Fibroblast of skin of back (primary cell): ENCODE measurements around the gene TRRAP.
A peak's percentile ranks its signal among the peaks of the same experiment; 100 is the strongest.
"Not testable (repeated sequence)": the region's sequence is repeated elsewhere in the genome, so short reads cannot be mapped to it uniquely, and the experiment has no call there.

Experiments used
- DNase-seq: peaks from one replicate; pipeline ENCODE4 v3.0.0-alpha.2; 2013

TRRAP gene

DNA sequence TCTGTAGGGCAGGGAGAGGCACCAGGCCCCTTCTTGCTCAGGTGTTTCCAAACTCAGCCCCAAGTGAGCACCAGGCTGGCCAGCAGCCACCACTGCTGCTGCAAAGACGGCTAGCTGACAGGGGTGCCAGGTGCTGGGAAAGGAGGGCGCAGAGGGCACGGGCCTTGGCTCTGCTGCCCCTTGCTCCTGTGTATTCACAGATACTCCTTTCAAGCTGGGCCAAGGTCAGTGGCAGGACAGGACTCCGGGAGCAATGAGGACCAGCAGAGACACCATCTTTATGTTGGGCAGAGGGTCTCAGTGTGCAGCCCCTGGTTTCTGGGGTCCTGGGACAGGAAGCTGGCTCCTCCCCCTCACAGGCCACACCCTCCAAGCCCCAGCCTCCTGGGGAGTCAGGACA, 155.4 kb downstream of the TRRAP start:
- no peak for DNase-seq

DNA sequence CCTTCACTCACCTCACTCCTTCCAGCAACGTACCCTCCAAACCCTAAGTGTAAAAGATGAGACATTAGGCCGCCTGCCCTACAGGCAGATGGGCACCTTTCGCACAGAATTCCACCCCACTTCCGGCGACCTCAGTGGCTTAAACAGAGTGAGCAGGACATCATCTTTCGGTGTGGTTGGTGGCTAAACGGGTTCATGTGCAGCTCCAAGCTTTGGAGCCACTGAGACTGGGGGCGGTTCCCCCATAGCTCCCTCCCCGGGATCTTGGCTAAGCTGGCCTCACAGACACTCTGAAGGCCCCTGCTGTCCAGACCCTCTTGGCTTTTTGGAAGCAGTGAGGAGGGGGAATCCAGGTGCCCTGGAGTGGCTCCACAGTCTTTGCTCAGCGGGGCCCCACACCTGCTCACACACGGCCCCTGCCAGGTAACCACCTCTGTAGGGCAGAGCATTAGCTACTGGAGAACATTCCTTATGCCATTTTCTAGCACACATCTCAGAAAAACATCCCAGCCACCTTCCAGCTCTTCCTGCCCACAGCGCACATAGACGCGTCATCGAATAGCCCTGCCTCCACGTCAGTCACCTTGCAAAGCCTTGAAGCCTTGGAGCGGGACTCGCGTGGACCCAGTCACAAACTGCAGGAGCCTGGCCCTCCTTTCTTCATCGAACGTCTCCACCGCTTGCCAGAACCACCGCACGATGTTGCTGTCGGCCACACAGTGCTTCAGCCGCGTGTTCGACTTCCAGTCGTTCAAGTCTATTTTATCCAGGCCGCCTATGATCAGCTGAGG, 156.8 kb downstream of the TRRAP start:
- DNase-seq, result no peak

DNA sequence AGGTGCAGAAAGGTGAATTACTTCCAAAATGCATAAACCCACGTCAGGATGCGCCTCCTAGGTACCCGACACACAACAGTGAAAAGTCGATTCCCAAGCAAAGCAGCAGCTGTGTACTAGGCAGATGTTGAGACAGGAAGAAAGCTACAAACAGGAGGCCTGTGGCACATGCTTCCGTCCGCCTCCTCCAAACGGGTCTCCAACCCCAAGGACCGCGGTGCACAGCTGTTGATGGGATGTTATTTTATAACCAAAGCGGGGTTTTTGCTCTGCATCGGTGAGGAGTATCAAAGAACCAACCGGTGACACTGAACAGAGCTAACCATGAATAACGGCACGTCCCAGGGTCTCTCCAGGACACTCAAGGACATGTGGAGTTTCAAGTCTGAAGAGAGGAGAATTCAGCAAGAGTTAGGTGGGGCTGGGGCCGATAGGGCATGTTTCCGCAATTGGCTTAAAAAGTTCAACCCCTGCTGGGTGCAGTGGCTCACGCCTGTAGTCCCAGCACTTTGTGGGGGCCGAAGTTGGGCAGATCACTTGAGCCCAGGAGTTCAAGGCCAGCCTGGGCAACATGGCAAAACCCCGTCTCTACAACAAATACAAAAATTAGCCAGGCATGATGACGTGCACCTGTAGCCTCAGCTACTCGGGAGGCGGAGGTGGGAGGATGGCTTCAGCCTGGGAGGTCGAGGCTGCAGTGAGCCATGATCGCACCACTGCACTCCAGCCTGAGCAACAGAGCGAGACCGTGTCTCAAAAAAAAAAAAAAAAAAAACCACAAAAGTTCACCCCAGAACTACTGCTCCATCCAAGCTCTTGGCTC, 157.6 kb downstream of the TRRAP start:
- DNase-seq, result no peak

DNA sequence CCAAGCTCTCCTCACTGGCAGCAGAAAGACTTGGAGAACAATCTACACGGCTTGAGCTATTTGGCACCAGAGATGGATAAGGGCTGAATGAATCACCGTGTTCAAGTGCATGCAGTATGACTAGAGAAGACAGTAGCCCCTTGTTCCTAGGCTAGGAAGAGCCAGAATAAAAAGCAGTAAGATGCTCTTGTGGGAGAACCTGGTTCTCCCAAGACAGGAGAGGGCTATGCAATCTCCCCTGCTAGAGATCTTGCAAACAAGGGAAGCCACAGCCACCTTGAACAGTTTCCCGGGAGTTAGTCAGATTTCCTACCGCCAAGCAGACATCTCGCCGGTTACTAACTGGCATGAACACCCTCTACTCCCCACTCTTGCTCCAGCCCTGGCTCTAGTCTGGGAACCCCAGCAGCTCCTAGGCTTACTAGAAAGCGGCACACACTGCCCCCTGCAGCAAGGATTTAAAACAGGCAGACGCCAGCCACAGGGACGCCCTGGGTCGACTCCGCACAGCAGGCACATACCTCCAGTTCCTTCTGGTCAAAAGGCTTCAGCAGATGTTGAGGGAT, 158.3 kb downstream of the TRRAP start:
- DNase-seq, result peak; percentile 38

- no peak for DNase-seq
These were observed 159.1 kb downstream of the TRRAP start for GRCh38 chr7:99037327-99037940.

GRCh38 chr7:99038086-99038855, 159.9 kb downstream of the TRRAP start:
- DNase-seq, result no peak

GRCh38 chr7:99039384-99039891, 161.1 kb downstream of the TRRAP start:
- DNase-seq, result no peak

DNA sequence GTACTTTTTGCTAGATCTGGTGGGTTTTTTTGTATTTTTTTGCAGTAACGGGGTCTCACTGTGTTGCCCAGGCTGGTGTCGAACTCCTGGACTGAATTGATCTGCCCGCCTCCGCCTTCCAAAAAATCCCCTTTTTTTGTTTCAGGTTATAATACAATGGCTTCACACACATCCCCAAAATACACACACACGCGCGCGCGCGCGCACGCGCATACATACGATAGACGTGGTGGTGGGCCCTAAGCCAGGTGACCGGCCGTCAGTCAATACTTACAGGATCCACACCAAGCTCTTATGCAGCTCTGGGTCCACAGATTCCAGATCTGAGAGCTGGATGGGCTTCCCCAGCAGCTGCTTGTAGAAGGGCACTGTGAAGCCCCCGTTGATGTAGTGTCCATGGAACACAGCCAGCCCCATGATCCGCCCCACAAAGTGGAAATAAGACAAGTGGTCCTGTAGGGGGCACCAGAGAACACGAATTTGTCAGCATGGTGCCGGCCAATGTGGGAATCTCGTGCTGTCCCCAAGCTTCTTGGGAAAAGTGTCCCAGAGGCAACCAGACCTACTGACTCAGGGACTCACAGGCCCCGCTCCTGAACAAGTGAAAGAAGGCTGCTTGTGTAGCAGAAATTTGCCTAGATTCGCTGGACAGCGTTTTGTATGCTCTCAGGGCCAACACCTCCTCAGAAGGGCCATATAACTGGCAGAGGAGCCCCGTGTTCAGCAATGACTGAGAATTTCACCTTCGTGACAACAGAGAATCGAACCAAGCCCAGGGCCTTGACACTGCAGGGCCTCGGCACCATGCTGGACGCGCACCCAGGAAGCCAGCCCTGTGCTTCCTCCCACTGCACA, 162.0 kb downstream of the TRRAP start:
- peak; percentile 86 for DNase-seq

DNA sequence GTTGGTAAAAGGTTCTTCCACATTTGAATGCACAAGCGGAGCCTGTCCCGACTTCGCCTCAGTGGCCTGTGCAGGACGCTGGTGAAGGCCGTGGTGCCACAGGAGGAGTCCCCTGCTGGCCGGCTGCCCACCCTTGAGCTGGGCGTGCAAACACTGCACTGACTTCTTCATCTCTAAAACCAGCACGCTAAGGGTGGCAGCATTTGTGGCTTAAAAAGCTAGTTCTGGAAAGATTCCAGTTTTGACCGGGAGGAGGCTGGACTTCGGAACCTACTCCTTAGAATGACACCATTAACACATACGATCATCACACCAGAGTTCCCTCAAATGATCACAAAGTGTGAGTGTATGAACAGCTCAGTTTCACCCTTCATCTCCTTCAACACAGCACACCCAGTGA, 163.2 kb downstream of the TRRAP start:
- DNase-seq, result no peak

DNA sequence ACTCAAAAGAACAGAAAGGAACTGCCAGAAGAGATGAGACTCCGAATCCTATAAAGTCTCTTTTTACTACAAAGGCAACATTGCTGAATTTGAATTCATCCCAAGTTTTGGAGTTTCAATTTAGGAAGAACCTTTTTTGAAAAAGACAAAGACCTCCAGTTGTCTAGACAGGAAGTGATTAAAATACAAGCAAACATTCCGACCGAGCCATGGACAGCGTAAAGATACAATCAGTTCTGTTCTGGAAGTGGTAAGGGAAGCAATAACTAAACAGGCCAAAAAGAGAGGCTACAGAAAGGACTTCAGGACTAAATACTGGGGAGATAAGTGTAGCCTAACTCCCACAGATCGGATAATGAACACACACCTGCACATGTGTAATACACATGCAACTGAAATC, 164.6 kb downstream of the TRRAP start:
- DNase-seq, result peak; percentile 34

GRCh38 chr7:99044858-99045257, 166.5 kb downstream of the TRRAP start:
- not testable (repeated sequence) for DNase-seq

- DNase-seq, result not testable (repeated sequence)
These were observed 167.9 kb downstream of the TRRAP start for GRCh38 chr7:99046262-99046661.

- no peak for DNase-seq
These were observed 168.4 kb downstream of the TRRAP start for GRCh38 chr7:99046722-99047121.

DNA sequence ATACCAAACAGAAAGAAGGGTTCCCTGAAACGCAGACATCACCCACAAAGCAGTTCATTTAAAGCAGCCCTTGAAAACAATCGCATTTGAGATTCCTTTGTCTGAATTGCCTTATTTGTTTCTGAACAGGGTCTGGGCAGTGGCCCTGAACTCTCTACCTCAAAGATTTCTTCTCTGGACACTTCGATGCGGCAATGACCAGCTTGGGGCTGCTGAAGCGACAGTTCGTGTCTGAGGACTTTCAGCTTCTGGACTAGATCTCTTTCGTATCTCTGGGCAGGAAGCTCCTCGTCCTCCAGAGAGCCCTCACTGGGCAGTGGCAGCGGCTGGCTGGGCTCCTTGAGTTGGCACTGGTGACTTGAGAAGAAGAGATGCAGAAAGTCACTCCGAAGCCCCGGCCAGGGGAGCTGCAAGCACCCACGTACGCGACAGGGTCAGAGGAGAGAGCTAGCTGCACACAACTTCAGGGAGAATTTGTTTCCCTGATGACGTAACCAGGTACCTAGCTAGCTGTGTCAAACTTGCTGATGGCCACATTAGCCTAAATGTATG, 169.3 kb downstream of the TRRAP start:
- DNase-seq, result no peak

- no peak for DNase-seq
These were observed 172.6 kb downstream of the TRRAP start for GRCh38 chr7:99050971-99051370.

DNA sequence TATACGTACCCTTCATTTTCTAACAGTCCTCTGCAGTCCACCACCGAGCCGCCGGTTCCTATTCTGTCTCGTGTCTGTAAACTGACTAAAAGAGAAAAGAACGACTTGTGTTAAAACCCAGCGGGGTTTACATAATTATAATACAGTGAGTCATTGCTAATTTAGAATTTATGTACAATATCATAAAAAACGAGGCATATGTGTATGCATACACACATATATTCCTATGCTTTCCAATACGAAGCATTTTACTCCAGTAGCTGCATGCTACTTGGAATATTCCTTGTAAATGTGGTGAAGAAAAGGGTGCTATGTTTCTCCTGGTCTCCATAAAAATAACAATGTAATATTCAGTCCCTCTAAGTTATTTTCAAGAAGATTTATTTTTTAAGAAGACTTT, 176.4 kb downstream of the TRRAP start:
- DNase-seq, result no peak

DNA sequence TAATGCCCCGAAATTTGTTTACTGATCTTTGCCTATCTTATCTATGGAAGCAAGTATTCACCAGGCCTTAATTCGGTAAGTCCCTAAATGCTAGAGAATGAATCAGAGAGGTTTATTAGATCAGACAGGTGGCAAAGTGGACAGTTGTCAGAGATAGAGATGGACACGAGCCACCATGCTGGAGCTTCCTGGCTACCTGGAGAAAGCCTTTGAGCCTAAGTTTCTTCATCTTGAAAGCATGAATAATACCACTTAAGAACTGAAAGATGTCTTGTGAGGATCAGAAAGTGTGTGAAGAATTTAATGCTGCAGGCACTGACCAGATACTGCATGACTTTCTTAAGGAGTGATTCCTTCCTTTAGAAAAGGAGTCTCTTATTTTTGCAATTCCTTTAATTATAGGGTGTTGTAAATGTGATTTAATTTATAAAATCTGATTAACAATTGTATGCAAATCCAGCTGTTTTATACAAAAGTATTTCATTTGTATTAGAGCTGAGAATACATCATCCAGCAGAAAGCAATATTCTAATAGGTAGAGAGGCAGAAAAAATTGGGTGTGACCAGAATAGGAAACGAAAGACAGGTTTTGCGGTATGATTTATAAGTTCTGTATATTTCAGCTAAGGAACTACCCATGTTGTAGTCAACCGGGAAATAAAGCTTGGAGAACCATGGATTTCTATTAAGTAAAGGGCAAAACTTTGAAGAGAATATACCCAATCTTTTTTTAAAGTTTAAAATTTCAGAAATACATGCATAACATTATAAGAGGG, 182.9 kb downstream of the TRRAP start:
- DNase-seq, result no peak
